Renal pelvis (tissue), 4 donors: ENCODE measurements around the gene TGFB3. TPM values are rescaled to one million over a fixed set of nuclear protein-coding genes. Genes with fewer than 3 reads are reported as not detected.
"Not testable (repeated sequence)": the region's sequence is repeated elsewhere in the genome, so short reads cannot be mapped to it uniquely, and the experiment has no call there.

Experiments
- DNase-seq: peaks from one replicate; pipeline ENCODE4 v3.0.0-alpha.2; 2013
- polyA plus RNA-seq, 3 donors: library from polyadenylated mRNA; unstranded; fragments of 120-200 nt; gene quantifications; one replicate each; pipeline ENCODE4 v1.2.1, GENCODE V29; 2013; ENCODE audit not compliant: insufficient read length in 3 of 3

TGFB3 gene
- polyA plus RNA-seq, 3 donors: 11.4 to 17.3 (median 16.9) TPM

GRCh38 chr14:75967866-75968265 is 13.9 kb downstream of the TGFB3 start:
- DNase-seq: no peak

GRCh38 chr14:75961662-75962061 is 20.1 kb downstream of the TGFB3 start:
- no peak for DNase-seq

DNA sequence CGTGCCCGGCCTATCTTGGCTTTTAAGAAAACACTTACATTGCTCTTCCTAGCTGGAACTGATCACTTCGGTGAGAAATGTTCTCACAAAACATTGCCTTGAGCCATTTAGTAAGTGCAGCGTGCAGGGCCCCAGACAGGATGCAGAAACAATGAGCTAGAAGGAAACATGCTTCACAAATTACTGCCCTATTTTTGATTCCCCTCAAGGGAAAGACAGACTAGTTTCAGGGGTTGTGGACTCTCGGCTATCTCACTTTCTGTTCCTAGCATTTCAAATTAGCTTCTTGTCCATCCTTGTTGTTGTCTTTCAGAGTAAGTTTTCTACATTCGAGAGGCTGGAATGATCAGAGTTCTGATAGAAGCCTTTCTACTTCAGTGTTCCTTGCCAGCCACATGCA is 21.6 kb downstream of the TGFB3 start:
- DNase-seq: no peak

DNA sequence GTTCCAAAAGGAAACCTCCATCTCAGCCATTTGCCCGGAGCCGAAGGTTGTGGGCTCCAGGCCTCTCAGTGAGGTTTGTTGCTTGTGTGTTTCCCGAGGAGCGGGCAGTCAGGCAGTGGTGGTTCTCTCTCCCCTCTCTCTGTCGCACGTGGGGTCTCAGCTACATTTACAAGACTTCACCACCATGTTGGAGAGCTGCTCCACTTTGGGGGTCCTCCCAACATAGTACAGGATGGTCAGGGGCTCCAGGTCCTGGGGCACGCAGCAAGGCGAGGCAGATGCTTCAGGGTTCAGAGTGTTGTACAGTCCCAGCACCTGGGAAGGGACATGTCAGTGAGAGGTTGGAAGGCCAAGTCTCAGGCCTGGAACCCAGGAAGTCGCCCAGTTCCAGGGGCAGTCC is 22.8 kb downstream of the TGFB3 start:
- no peak for DNase-seq

DNA sequence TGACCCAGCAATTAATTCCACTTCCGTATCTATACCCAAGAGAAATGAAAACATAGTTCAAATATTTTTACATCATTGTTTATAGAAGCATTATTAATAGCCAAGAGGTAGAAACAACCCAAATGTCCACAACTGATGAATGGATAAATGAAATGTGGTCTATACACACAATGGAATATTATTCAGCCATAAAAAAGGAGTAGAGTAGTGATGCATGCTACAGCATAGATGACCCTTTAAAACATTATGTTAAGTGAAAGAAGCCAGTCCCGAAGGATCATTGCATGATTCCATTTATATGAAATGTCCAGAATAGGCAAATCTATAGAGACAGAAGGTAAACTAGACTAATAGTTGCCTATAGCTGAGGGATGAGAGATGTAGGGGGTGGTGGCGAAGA is 29.3 kb downstream of the TGFB3 start:
- DNase-seq: no peak

DNA sequence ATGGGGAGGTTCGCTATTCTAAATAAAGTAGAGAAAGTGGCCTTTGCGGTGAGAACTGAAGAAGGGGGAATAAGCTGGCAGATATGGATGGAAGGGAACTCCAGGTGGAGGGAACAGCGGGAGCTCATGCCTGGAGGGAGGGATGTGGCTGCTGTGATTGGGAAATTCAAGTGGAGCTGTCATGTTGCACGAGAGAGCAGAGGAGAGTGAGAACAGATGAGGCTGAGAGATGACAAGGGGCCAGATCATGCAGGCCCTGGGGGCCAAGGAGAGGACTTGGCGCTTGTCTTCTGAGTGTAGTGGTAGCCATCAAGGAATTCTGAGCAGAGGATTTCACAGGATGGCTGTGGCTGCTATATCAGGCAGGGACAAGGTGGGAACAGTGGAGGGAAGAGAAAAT is 35.0 kb downstream of the TGFB3 start:
- DNase-seq: no peak

GRCh38 chr14:75944607-75945241 is 37.1 kb downstream of the TGFB3 start:
- DNase-seq: no peak

DNA sequence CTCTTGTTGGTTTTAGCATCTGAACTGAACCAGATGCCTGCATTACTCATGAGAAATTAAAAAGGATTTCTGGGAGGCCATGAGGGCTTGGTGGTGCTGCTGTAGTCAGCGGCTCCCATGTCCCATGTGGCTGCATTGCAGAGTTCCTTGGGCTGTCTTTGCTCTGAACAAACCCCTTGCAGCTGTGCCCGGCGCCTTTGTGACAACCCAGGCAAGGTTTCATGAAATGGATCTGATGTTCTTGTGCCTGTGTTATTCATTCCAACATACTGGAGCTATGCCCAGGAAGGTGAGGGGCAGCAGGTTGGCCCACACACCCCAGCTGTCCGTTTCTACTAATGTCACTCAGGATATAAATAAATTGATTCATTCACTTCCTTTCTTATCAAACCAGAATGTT is 40.8 kb downstream of the TGFB3 start:
- DNase-seq: no peak

DNA sequence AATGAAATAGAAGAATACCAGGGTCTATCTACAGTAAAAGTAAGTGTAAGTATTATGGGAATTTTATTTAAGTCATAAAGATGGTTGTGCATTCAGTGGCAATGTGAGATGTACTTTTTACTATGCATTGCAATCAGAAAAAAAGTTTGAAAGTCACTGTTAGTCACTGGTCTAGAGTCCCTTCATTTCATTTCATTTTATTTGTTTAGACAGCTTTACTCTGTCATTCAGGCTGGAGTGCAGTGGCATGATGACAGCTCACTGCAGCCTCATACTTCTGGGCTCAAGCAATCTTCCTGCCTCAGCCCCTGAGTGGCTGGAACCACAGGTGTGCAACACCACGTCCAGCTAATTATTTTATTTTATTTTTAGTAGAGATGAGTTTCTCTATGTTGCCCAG is 42.6 kb downstream of the TGFB3 start:
- no peak for DNase-seq

DNA sequence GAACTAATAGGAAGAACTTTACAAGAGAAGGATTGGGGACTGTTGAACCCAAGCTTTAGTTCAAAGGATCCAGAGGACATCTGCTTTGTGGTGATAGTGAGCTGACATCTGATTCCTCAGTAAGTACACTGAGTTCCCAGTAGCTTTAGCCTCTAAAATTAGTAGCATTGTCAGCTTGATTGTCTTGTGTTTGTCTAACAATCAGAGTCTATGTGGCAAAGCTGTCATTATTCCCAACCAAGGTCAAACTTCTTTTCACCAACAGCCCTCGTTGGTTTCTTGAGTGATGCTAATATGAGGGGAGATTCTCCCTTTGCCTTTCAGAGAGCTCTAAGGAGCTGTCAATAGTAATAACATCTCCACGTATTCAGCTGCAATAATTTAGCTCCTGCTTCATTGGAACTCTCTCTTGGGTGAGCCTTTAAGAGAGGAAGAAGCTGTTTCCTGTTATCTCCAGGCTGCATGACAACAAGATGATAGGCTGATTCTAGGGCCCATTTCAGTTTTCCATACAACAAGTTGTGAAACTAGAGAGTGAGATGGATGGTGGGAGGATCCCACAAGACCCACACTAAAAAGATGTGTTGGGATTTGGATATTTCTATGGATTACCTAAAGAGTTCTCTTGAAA is 46.7 kb downstream of the TGFB3 start:
- no peak for DNase-seq

- no peak for DNase-seq
Observed at GRCh38 chr14:75933712-75934296, 48.0 kb downstream of the TGFB3 start.

- DNase-seq: no peak
Observed at GRCh38 chr14:75928690-75929181, 53.1 kb downstream of the TGFB3 start.

DNA sequence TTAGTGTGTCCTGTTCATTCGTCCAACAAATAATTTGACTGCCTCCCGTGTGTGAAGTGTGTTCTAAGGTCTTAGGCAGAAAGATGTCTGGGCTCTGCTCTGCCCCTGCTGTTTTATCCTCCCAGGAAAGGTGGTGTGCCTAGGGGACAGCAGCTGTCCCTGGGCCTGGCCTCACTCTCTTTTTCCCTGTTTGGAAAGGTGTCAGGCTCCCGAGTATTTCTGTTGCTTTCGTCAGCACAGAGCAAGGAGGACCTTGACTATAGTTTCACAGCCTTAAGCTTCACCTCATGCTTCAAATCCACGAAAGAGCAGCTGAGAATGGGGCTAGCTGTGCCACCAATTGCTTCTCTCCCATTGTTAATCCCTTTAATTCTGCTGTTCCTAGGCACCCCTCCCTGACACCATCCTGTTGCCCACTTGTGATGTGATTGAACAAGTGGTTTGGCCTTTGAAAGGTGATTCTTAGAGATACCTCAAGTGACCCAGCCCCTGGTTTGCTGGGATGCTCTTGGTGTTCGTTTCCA is 54.2 kb downstream of the TGFB3 start:
- DNase-seq: no peak

GRCh38 chr14:75926431-75927115 is 55.2 kb downstream of the TGFB3 start:
- DNase-seq: no peak

GRCh38 chr14:75925141-75925840 is 56.5 kb downstream of the TGFB3 start:
- not testable (repeated sequence) for DNase-seq

GRCh38 chr14:75920421-75920820 is 61.4 kb downstream of the TGFB3 start:
- DNase-seq: not testable (repeated sequence)

DNA sequence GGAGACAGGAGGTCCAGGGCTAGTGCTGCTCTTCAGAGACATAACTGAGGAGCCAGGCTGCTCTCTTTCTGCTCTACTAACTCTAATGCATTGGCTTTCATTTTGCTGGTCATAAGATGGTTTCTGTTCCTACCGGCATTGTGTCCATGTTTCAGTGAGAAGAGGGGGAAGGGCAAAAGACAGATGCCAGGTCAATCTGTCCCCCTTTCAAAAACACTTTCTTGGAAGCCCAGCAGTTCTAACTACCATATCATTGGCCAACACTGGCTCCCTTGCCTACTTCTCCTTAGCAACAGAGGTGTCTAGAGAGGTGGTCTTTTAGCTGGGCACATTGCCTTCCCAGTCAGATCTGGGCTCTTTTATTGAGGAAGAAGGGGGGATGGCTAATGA is 63.9 kb downstream of the TGFB3 start:
- DNase-seq: no peak

- no peak for DNase-seq
Observed at GRCh38 chr14:75917322-75917945, 64.4 kb downstream of the TGFB3 start.

DNA sequence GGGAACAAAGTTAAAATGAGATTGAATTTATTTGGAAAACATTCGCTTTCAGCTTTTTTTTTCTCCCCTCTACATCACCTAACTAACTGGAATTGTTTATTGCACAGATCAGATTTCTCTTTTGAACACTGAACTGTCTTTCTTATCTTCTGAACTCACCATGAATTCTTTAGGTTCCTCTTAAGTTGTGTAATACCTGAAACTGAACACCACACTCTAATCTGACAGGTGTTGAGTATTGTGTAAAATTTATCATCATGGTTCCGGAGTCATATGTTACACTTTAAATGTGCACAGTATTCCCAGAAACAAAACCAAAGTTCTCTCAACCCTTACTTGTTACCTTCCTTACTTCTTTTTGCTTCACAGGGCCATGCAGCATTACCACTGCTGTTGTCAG is 66.8 kb downstream of the TGFB3 start:
- no peak for DNase-seq

GRCh38 chr14:75913183-75913582 is 68.6 kb downstream of the TGFB3 start:
- DNase-seq: no peak

DNA sequence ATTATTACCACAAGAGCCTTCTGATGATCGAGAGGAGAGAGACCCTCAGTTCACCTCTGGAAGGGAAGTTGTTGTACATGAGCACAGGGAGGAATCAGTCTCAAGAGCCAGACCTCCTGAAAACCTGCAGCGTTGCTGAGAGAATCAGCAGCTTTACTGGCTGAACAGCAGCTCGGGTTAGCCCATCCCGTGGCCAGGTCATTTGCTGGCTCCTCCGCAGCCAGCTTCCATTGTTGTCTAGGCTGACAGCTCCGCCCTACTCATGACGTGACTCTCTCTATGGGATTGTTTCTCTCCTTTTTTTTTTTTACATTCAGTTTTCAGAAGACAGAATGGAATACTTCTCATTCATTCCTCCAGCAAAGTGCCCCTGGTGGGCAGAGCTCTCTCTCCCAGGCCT is 69.9 kb downstream of the TGFB3 start:
- DNase-seq: no peak

DNA sequence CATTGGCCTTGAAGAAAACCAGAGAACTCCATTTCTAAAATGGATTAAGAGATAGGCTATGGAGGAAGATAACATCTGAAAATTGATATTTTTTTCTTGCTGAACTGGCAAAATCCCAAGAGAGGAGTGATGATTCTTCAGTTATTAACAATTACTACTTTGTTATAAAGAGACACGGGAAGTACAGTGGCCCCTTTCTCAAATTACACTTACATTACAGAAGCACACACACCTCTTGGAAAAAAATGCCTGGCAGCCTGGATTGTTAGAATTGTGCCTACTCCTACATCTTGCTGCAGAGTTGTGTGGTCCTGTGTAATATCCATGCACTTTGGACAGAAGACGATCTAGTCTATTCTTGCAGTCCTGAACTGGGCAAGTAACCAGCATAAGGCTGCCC is 71.7 kb downstream of the TGFB3 start:
- DNase-seq: no peak
